Hepatocyte (in vitro differentiated cells): ENCODE measurements around the gene KIAA0586. TPM values are rescaled to one million over a fixed set of nuclear protein-coding genes. Genes with fewer than 3 reads are reported as not detected.

ENCODE experiments used
- DNase-seq: peaks from one replicate; pipeline ENCODE4 v3.0.0-alpha.2; 2016; ENCODE audit warnings: low spot score
- H2AFZ ChIP-seq: fragments of 200-600 bp; sonication (generic); 2 replicates; pipeline ENCODE4 v1.6.0; 2016; ENCODE audit warnings: antibody characterized with exemption, mild to moderate bottlenecking
- H3K27ac ChIP-seq: fragments of 200-600 bp; sonication (generic); 2 replicates; pipeline ENCODE4 v1.5.1; 2016; ENCODE audit warnings: mild to moderate bottlenecking
- H3K27me3 ChIP-seq: fragments of 200-600 bp; sonication (generic); 2 replicates; pipeline ENCODE4 v1.6.1; 2016
- H3K36me3 ChIP-seq: fragments of 200-600 bp; sonication (generic); replicated peaks from 2 replicates; pipeline ENCODE4 v1.5.1; 2016; ENCODE audit warnings: low read depth; ENCODE audit not compliant: insufficient read depth
- H3K4me1 ChIP-seq: fragments of 200-600 bp; sonication (generic); 2 replicates; pipeline ENCODE4 v1.5.1; 2016; ENCODE audit warnings: mild to moderate bottlenecking, moderate library complexity; ENCODE audit not compliant: insufficient read depth
- H3K4me2 ChIP-seq: fragments of 200-600 bp; sonication (generic); 2 replicates; pipeline ENCODE4 v1.6.0; 2016
- H3K4me3 ChIP-seq: fragments of 200-600 bp; sonication (generic); 2 replicates; pipeline ENCODE4 v1.5.1; 2016; ENCODE audit warnings: mild to moderate bottlenecking
- H3K79me2 ChIP-seq: fragments of 200-600 bp; sonication (generic); 2 replicates; pipeline ENCODE4 v1.6.0; 2017; ENCODE audit warnings: mild to moderate bottlenecking
- H3K9me2 ChIP-seq: fragments of 200-600 bp; sonication (generic); replicated peaks from 2 replicates; pipeline ENCODE4 v1.6.0; 2017; ENCODE audit warnings: mild to moderate bottlenecking; ENCODE audit not compliant: insufficient read depth
- H3K9me3 ChIP-seq: fragments of 200-600 bp; sonication (generic); 2 replicates; pipeline ENCODE4 v1.5.1; 2016; ENCODE audit warnings: low read depth, mild to moderate bottlenecking
- H4K20me1 ChIP-seq: fragments of 200-600 bp; sonication (generic); 2 replicates; pipeline ENCODE4 v1.6.0; 2016; ENCODE audit warnings: mild to moderate bottlenecking; ENCODE audit not compliant: insufficient read depth, poor library complexity, severe bottlenecking
- EZH2 ChIP-seq: fragments of 200-600 bp; sonication (generic); IDR thresholded peaks from 2 replicates; pipeline ENCODE4 v1.6.1; 2016; ENCODE audit warnings: antibody characterized with exemption, mild to moderate bottlenecking, borderline replicate concordance
- EZH2phosphoT487 ChIP-seq: fragments of 200-600 bp; sonication (generic); IDR thresholded peaks from one replicate; pipeline ENCODE4 v1.6.1; 2018; ENCODE audit warnings: antibody characterized with exemption, mild to moderate bottlenecking, low read depth, moderate library complexity; ENCODE audit not compliant: unreplicated experiment, severe bottlenecking
- WGBS: methylation state at CpG from one replicate; pipeline ENCODE4 v1.1.6; 2016; ENCODE audit warnings: low lambda C conversion rate; ENCODE audit errors: missing lambda C conversion rate; 5-methylcytosine and 5-hydroxymethylcytosine counted together
- polyA plus RNA-seq: library from polyadenylated mRNA; unstranded; fragments of >200 nt; fragmentation: Nextera tagmentation; extraction: Ambion mirVana; gene quantifications from 2 replicates; pipeline ENCODE4 v1.2.1, GENCODE V29; 2016
- total RNA-seq: library from RNA; depleted of rRNA; stranded (reverse); fragments of >200 nt; gene quantifications from 2 replicates; pipeline ENCODE4 v1.2.3, GENCODE V29; 2014
- TF ChIP-seq, protein P1 (sequence below): fragments of 200-600 bp; sonication (generic); IDR thresholded peaks from 2 replicates; pipeline ENCODE4 v1.5.1; 2016; ENCODE audit warnings: antibody characterized with exemption, mild to moderate bottlenecking; ENCODE audit not compliant: poor library complexity

Gene KIAA0586
- total and polyA plus RNA-seq, 2 experiments from 2014 or later, result 7.3 to 21.4 TPM

DNA sequence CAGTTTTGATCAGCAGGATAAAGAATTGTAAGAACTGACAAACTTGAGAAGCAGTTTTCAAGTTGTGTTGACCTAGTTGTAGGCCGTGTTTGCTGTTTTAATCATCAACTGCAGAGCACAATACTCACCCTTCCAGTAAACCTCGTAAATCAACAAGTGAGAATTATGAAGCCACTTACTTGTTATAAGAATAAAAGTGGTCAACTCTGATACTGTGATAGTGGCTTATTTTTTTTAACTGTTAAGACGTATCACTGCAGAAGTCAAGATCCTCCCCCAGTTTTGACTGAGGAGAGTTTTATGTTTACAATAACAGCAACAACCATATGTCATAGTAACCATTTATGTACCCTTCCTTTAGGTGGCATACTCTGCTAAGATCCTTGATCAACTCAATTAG lies 109.5 kb downstream of the KIAA0586 start:
- H3K36me3 ChIP-seq, result no peaks in the 10 kb centered on the region

DNA sequence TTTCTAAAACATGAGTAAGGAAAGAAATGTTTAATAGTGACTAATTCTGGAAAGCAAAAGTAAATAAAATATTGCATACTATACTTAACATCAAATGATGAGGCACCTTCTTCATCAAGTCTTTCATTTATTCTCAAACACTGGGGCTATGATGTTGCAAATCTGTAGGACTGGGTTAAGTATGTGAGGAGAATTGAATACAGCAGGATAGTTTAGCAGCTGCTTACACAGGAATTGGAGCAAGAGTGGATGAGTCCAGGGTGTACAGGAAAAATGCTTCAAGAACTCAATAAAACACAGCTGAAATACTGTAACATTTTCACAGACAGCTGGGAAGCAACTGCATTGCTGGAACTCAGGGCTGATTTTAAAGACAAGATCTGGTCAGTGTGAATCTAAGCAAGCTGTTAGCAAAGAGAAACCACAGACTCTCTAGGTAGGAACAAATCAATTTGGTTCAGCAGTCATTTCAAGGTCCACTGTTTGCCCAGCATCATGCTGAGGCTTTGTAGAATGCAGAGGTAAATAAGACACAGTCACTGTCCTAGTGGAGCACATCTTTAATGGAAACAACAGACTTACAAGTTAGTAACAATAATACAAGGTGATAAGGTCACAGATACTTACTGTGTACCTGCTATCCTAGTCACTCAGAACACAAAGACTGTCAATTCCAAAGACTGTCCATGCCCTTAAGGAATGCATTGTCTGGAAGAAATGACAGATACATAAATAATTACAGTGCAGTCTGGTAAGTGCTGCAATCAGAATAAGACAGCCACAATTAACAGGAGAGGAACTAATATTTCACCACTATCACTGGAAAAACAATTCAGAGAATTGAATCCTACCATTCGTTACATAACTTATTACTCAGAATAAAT lies 113.5 kb downstream of the KIAA0586 start:
- no peaks in the 10 kb centered on the region for H3K9me3 ChIP-seq
- no peaks in the 10 kb centered on the region for H3K9me2 ChIP-seq
- no peak overlapping the region for H3K4me3 ChIP-seq
- no peak overlapping the region for H3K27ac ChIP-seq
- H3K36me3 ChIP-seq, result no peaks in the 10 kb centered on the region
- H3K4me2 ChIP-seq, result no peak overlapping the region
- 100% methylated on average over 1 of the region's 1 CpG for whole genome bisulfite sequencing
- H4K20me1 ChIP-seq, result no peaks in the 10 kb centered on the region
- no peak overlapping the region for H2AFZ ChIP-seq
- TF ChIP-seq, protein P1, sequence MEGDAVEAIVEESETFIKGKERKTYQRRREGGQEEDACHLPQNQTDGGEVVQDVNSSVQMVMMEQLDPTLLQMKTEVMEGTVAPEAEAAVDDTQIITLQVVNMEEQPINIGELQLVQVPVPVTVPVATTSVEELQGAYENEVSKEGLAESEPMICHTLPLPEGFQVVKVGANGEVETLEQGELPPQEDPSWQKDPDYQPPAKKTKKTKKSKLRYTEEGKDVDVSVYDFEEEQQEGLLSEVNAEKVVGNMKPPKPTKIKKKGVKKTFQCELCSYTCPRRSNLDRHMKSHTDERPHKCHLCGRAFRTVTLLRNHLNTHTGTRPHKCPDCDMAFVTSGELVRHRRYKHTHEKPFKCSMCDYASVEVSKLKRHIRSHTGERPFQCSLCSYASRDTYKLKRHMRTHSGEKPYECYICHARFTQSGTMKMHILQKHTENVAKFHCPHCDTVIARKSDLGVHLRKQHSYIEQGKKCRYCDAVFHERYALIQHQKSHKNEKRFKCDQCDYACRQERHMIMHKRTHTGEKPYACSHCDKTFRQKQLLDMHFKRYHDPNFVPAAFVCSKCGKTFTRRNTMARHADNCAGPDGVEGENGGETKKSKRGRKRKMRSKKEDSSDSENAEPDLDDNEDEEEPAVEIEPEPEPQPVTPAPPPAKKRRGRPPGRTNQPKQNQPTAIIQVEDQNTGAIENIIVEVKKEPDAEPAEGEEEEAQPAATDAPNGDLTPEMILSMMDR, result no peak
- no peaks in the 10 kb centered on the region for H3K4me1 ChIP-seq
- H3K27me3 ChIP-seq, result no peaks in the 10 kb centered on the region
- no peaks in the 10 kb centered on the region for H3K79me2 ChIP-seq
- DNase-seq, result no peak

More for the DNA sequence above, 109.5 kb downstream of the KIAA0586 start:
- H3K4me2 ChIP-seq, result no peak overlapping the region
- no peaks in the 10 kb centered on the region for H3K27me3 ChIP-seq
- H3K9me2 ChIP-seq, result no peaks in the 10 kb centered on the region
- no peaks in the 10 kb centered on the region for H3K79me2 ChIP-seq
- H4K20me1 ChIP-seq, result no peaks in the 10 kb centered on the region
- TF ChIP-seq EZH2phosphoT487, result no peak
- TF ChIP-seq, protein P1, result no peak
- no peak for TF ChIP-seq EZH2
- DNase-seq, result no peak
- 74% methylated on average over 3 of the region's 3 CpGs for WGBS
- no peak overlapping the region for H3K4me3 ChIP-seq
- peaks cover 9% of the 10 kb centered on the region for H3K4me1 ChIP-seq
- no peaks in the 10 kb centered on the region for H3K9me3 ChIP-seq
- no peak overlapping the region for H2AFZ ChIP-seq
- no peak overlapping the region for H3K27ac ChIP-seq

DNA sequence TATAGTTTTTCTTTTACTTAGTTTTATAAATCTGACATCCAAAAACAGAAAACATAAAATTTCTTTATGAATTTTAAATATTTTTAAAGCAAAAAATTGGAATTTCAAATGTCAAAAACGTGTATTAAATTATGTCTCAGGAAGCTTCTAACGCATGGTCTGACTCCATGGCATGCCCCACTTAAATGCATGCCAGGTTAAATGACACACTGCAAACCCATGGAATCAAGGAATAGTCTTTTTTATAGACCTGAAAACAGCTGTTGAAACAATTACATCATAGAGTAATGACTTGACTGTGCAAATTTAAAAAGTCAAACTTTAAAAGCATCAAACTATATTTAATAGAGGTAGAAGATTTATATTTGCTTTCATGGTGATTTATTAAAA lies 114.1 kb downstream of the KIAA0586 start:
- Histone ChIP-seq H3K79me2 (no peaks in the 10 kb centered on the region), H2AFZ (no peak overlapping the region), H3K27me3 (no peaks in the 10 kb centered on the region), H3K9me3 (no peaks in the 10 kb centered on the region), H3K36me3 (no peaks in the 10 kb centered on the region), H4K20me1 (no peaks in the 10 kb centered on the region), H3K27ac (no peak overlapping the region), H3K9me2 (no peaks in the 10 kb centered on the region), H3K4me2 (no peak overlapping the region), H3K4me1 (no peaks in the 10 kb centered on the region), H3K4me3 (no peak overlapping the region)
- TF ChIP-seq, protein P1, result no peak
- no peak for TF ChIP-seq EZH2
- TF ChIP-seq EZH2phosphoT487, result no peak
- DNase-seq, result no peak
- 78% methylated on average over 2 of the region's 2 CpGs for WGBS
